K562 (cell line): ENCODE data around the gene DAPK2. TPM values are rescaled to one million over a fixed set of nuclear protein-coding genes. Genes with fewer than 3 reads are reported as not detected.

Source experiments
- CBX2 ChIP-seq: fragments of 200-600 bp; sonication (generic); IDR thresholded peaks from one replicate; pipeline ENCODE4 v1.6.1; 2012; ENCODE audit warnings: mild to moderate bottlenecking, low read length, inconsistent platforms; ENCODE audit not compliant: insufficient read depth, poor library complexity, severe bottlenecking
- CHAMP1 ChIP-seq: fragments of 450-650 bp; IDR thresholded peaks from 2 replicates; pipeline ENCODE4 v1.6.1; 2016; ENCODE audit warnings: mild to moderate bottlenecking
- MAX ChIP-seq: sonication (generic); formaldehyde crosslinking; IDR thresholded peaks from 2 replicates; pipeline ENCODE4 v1.9.0; 2022; ENCODE audit warnings: mild to moderate bottlenecking, missing genetic modification reagents
- MBD1 ChIP-seq: fragments of 250-450 bp; sonication (Bioruptor Pico); IDR thresholded peaks from 2 replicates; pipeline ENCODE4 v1.8.0; 2022; ENCODE audit warnings: inconsistent platforms
- NELFE ChIP-seq: IDR thresholded peaks from 2 replicates; pipeline ENCODE4 v1.6.1; 2011; ENCODE audit warnings: mild to moderate bottlenecking; ENCODE audit not compliant: insufficient read depth, insufficient read length
- SRSF9 ChIP-seq: fragments of 200-400 bp; formaldehyde crosslinking; IDR thresholded peaks from 2 replicates; pipeline ENCODE4 v1.6.1; 2017; ENCODE audit warnings: low read depth, low read length, borderline replicate concordance
- ZBTB2 ChIP-seq: fragments of 450-650 bp; IDR thresholded peaks from 2 replicates; pipeline ENCODE4 v1.6.1; 2016; ENCODE audit warnings: antibody characterized with exemption
- ZBTB49 ChIP-seq: sonication (generic); formaldehyde crosslinking; IDR thresholded peaks from 2 replicates; pipeline ENCODE4 v1.8.0; 2022; ENCODE audit warnings: missing genetic modification reagents, mild to moderate bottlenecking, borderline replicate concordance
- ZHX1 ChIP-seq: fragments of 150-350 bp; conservative IDR thresholded peaks from 2 replicates; pipeline ENCODE4 v1.6.1; 2014; ENCODE audit warnings: low read length
- ZNF197 ChIP-seq: fragments of 200-800 bp; sonication (Bioruptor generic); IDR thresholded peaks from 2 replicates; pipeline ENCODE4 v1.6.1; 2016; ENCODE audit warnings: low read depth, missing genetic modification characterization, missing compliant biosample characterization
- polyA plus RNA-seq, 8 experiments: library from polyadenylated mRNA; depleted of rRNA in 4 of 8; stranded (reverse) in 5 of 8; unstranded in 3 of 8; fragments of >200 nt; fragmentation: Nextera tagmentation in 2 of 8; fragmentation: Illumina TruSeq in 1 of 8; extraction: Ambion mirVana in 2 of 8; extraction: Trizol in 1 of 8; gene quantifications; 2 replicates each; pipeline versions ENCODE4 v1.2.1 to v1.2.3, GENCODE V29; 2011 to 2014; ENCODE audit warnings: inconsistent platforms in 1 of 8, missing spikeins in 1 of 8
- total RNA-seq, 7 experiments: library from RNA; depleted of rRNA in 6 of 7; stranded (reverse); fragments of >200 nt in 6 of 7; fragmentation: Illumina TruSeq in 2 of 7; extraction: Trizol in 2 of 7; gene quantifications; 2 replicates each; pipeline versions ENCODE4 v1.2.1 to v1.2.3, GENCODE V29; 2011 to 2021; ENCODE audit warnings: low replicate concordance in 1 of 7

Gene DAPK2
- total and polyA plus RNA-seq, 9 of the 15 experiments (the other 6 are each of a cell fraction or from before 2014, with no cell fraction given): 0.14 to 5.2 (median 2.2) TPM

GRCh38 chr15:64093627-64094417 lies 47.5 kb upstream of the DAPK2 start, which contains the start of gene CIAO2A (continued):
- no peak for TF ChIP-seq MBD1
- peak; percentile 88 for TF ChIP-seq ZNF197 (CRISPR knock-in tag)
- no peak for TF ChIP-seq CHAMP1
- no peak for TF ChIP-seq ZHX1
- TF ChIP-seq ZBTB49 (CRISPR knock-in tag): no peak
- TF ChIP-seq CBX2: no peak
- TF ChIP-seq MAX (CRISPR knock-in tag): no peak
- TF ChIP-seq ZBTB2: no peak
- no peak for TF ChIP-seq NELFE
- TF ChIP-seq SRSF9: no peak
